Neuronal stem cell (in vitro differentiated cells): ENCODE data around the gene WDR54.
A peak's percentile ranks its signal among the peaks of the same experiment; 100 is the strongest.

ENCODE experiments used
- DNase-seq: peaks from one replicate; pipeline ENCODE4 v3.0.0-alpha.2; 2013; ENCODE audit warnings: low spot score
- H2AFZ ChIP-seq: one replicate; pipeline ENCODE4 v1.6.1; 2013; ENCODE audit warnings: mild to moderate bottlenecking, low read length, inconsistent platforms
- H2AK5ac ChIP-seq: 2 replicates; pipeline ENCODE4 v1.6.1; 2013; ENCODE audit warnings: low read depth, mild to moderate bottlenecking, inconsistent platforms, low read length, moderate library complexity, mixed read lengths
- H2BK120ac ChIP-seq: 2 replicates; pipeline ENCODE4 v1.6.1; 2013; ENCODE audit warnings: low read depth, mild to moderate bottlenecking, inconsistent platforms, low read length, moderate library complexity, mixed read lengths
- H2BK12ac ChIP-seq: one replicate; pipeline ENCODE4 v1.6.1; 2013; ENCODE audit warnings: low read length, inconsistent platforms
- H2BK15ac ChIP-seq: 2 replicates; pipeline ENCODE4 v1.6.1; 2013; ENCODE audit warnings: mild to moderate bottlenecking, low read length, inconsistent platforms, mixed read lengths
- H2BK5ac ChIP-seq: one replicate; pipeline ENCODE4 v1.6.1; 2013; ENCODE audit warnings: inconsistent platforms, mild to moderate bottlenecking, low read length, moderate library complexity
- H3K14ac ChIP-seq: one replicate; pipeline ENCODE4 v1.6.1; 2013; ENCODE audit warnings: low read length, inconsistent platforms
- H3K18ac ChIP-seq: 2 replicates; pipeline ENCODE4 v1.6.1; 2013; ENCODE audit warnings: low read length, inconsistent platforms
- H3K23ac ChIP-seq: 2 replicates; pipeline ENCODE4 v1.6.1; 2013; ENCODE audit warnings: low read depth, mild to moderate bottlenecking, mixed read lengths, low read length, inconsistent platforms; ENCODE audit not compliant: poor library complexity
- H3K27ac ChIP-seq: replicated peaks from 3 replicates; pipeline ENCODE4 v1.5.1; 2013; ENCODE audit warnings: low read length, inconsistent platforms
- H3K27me3 ChIP-seq, 3 experiments: 2 replicates each; pipeline ENCODE4 v1.6.1; 2013; ENCODE audit warnings: low read length in 3 of 3, mild to moderate bottlenecking in 2 of 3, inconsistent platforms in 1 of 3, low read depth in 1 of 3, mixed read lengths in 1 of 3, moderate library complexity in 1 of 3; ENCODE audit not compliant: control insufficient read depth in 3 of 3, insufficient read depth in 3 of 3
- H3K36me3 ChIP-seq, 2 donors: replicated peaks in 1 of 2; 2 replicates each; pipeline ENCODE4 v1.6.1; 2013; ENCODE audit warnings: low read length in 2 of 2; ENCODE audit not compliant: control insufficient read depth in 2 of 2, insufficient read depth in 2 of 2
- H3K4ac ChIP-seq: 2 replicates; pipeline ENCODE4 v1.6.1; 2013; ENCODE audit warnings: inconsistent platforms, mild to moderate bottlenecking, low read length, moderate library complexity
- H3K4me1 ChIP-seq, 2 donors: 1 replicate in 1 of 2; 2 replicates in 1 of 2; pipeline ENCODE4 v1.6.1; 2013; ENCODE audit warnings: low read length in 2 of 2, low read depth in 1 of 2; ENCODE audit not compliant: control insufficient read depth in 2 of 2, insufficient read depth in 1 of 2
- H3K4me2 ChIP-seq: one replicate; pipeline ENCODE4 v1.6.1; 2013; ENCODE audit warnings: mild to moderate bottlenecking, low read length, inconsistent platforms; ENCODE audit not compliant: insufficient read depth, poor library complexity, severe bottlenecking
- H3K4me3 ChIP-seq, 2 donors: 2 replicates each; pipeline ENCODE4 v1.5.1; 2013; ENCODE audit warnings: low read length in 2 of 2, mild to moderate bottlenecking in 2 of 2, inconsistent platforms in 1 of 2, moderate library complexity in 1 of 2
- H3K79me1 ChIP-seq: one replicate; pipeline ENCODE4 v1.6.1; 2013; ENCODE audit warnings: low read depth, mild to moderate bottlenecking, inconsistent platforms, low read length, moderate library complexity
- H3K9ac ChIP-seq: one replicate; pipeline ENCODE4 v1.6.1; 2013; ENCODE audit warnings: mild to moderate bottlenecking, low read depth, low read length, inconsistent platforms; ENCODE audit not compliant: poor library complexity
- H3K9me3 ChIP-seq, 2 donors: replicated peaks in 1 of 2; 2 replicates each; pipeline versions ENCODE3 to v1.6.1; 2013; ENCODE audit warnings: low read length in 2 of 2, mild to moderate bottlenecking in 2 of 2, inconsistent platforms in 1 of 2, low read depth in 1 of 2, mixed read lengths in 1 of 2, moderate library complexity in 1 of 2; ENCODE audit not compliant: control insufficient read depth in 2 of 2, insufficient read depth in 1 of 2
- H4K8ac ChIP-seq: one replicate; pipeline ENCODE4 v1.6.1; 2013; ENCODE audit warnings: low read depth, mild to moderate bottlenecking, inconsistent platforms, low read length, moderate library complexity
- H4K91ac ChIP-seq: one replicate; pipeline ENCODE4 v1.6.1; 2013; ENCODE audit warnings: low read length, low read depth, mild to moderate bottlenecking, inconsistent platforms; ENCODE audit not compliant: poor library complexity
- WGBS, 2 donors: extraction: QIAGEN DNeasy Blood & Tissue Kit; methylation state at CpG; one replicate each; pipeline ENCODE4 v1.1.7; 2013; ENCODE audit warnings: missing lambda C conversion rate in 2 of 2, mixed read lengths in 1 of 2; ENCODE audit not compliant: insufficient read length in 2 of 2, insufficient replicate concordance in 1 of 2; ENCODE audit errors: extremely low coverage in 2 of 2; 5-methylcytosine and 5-hydroxymethylcytosine counted together

Gene WDR54

DNA sequence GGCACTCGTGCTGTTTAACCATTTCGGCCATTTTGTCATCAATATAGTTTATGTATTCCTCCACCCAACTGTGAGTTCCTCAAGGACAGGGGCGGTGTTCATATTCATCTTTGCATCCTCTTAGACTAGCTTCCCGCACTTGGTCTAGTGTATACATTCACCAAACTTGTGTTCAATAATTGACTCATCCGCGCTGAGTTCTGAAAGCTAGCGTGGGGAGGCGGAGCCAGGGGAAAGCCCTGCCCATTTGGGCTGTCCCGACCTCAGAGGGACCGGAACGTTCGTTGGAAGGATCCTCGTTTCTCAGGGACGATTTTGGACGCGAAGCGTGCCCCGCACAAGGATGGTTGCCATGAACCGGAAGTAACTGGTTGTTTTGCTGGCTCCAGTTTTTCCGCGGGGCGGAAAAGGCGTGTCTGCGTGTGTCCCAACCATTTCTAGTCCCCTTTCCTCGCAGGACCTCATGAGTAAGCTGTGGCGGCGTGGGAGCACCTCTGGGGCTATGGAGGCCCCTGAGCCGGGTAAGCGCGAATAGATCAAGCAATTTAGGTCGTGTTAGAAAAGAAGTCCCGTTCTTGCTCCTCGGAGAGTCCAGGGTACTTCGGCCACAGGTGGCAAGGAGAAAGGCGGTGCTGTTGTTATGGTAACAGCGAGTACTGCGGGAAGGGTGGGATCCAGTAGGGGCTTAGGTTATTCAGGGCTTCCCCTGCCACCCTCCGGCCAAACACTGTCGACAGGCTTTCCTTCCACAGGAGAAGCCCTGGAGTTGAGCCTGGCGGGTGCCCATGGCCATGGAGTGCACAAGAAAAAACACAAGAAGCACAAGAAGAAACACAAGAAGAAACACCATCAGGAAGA lies 33.4 kb downstream of the WDR54 start, which contains the start of gene INO80B:
Gene INO80B, plus strand, starts transcription at position 434 of the 858 bp plus-strand sequence. Its CDS starts 30 bp downstream, at position 464.
- Histone ChIP-seq H4K8ac (no peak within 1 kb of the TSS), H3K9me3 (no peaks in the 10 kb centered on the region), H3K9ac (peak within 1 kb of the TSS; percentile 32), H3K27ac (no peak within 1 kb of the TSS), H3K79me1 (peaks cover 8% of the 10 kb centered on the region), H3K4me2 (peak within 1 kb of the TSS; percentile 62), H2BK12ac (no peak within 1 kb of the TSS), H3K4me3 (peak within 1 kb of the TSS; percentile 60 to 84), H3K4me1 (peaks cover 7 to 18% of the 10 kb centered on the region in 2 donors), H2AFZ (peak within 1 kb of the TSS; percentile 83), H4K91ac (no peak within 1 kb of the TSS), H2BK5ac (peak within 1 kb of the TSS; percentile 43), H2BK120ac (no peak within 1 kb of the TSS), H3K36me3 (peaks cover 0 to 9% of the 10 kb centered on the region in 2 donors), H2AK5ac (no peak within 1 kb of the TSS), H3K23ac (no peak within 1 kb of the TSS), H3K27me3 (peaks cover 0 to 5% (median 0%) of the 10 kb centered on the region in 3 experiments), H3K14ac (no peak within 1 kb of the TSS), H3K4ac (no peak within 1 kb of the TSS), H3K18ac (no peak within 1 kb of the TSS), H2BK15ac (no peak within 1 kb of the TSS)
- DNase-seq, result peak; percentile 98
- WGBS, 2 donors, result no CpG with 5 or more reads among the region's 40 CpGs

DNA sequence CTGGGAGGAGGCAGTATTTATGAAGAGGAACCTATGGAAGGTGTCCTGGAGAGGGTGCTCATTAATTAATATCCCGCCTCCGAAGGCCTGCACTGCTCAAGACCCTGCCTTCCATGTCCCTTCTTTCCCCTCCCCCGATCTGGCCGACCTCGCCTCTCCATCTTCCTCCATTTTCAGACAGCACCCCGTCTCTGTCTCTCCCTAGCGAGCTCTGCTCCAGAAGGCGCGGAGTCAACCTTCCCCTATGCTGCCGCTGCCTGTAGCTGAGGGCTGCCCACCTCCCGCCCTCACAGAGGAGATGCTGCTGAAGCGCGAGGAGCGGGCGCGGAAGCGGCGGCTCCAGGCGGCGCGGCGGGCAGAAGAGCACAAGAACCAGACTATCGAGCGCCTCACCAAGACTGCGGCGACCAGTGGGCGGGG lies 35.6 kb downstream of the WDR54 start:
- no CpG with 5 or more reads among the region's 27 CpGs for WGBS, 2 donors
- Histone ChIP-seq H3K4ac (no peak overlapping the region), H2BK15ac (no peak overlapping the region), H3K23ac (peak overlapping the region; percentile 83), H3K36me3 (peaks cover 13 to 31% of the 10 kb centered on the region in 2 donors), H2BK12ac (peak overlapping the region; percentile 7), H2BK120ac (no peak overlapping the region), H3K9me3 (no peaks in the 10 kb centered on the region), H3K4me2 (peak overlapping the region; percentile 77), H3K4me3 (peak overlapping the region; percentile 67 to 85), H3K14ac (no peak overlapping the region), H4K91ac (no peak overlapping the region), H2BK5ac (peak overlapping the region; percentile 95), H3K27me3 (no peaks in the 10 kb centered on the region), H3K27ac (peak overlapping the region; percentile 96), H3K9ac (peak overlapping the region; percentile 85), H3K4me1 (peaks cover 7 to 18% of the 10 kb centered on the region in 2 donors), H2AK5ac (no peak overlapping the region), H3K18ac (peak overlapping the region; percentile 97), H4K8ac (no peak overlapping the region), H2AFZ (peak overlapping the region; percentile 90), H3K79me1 (peaks cover 8% of the 10 kb centered on the region)
- no peak for DNase-seq

DNA sequence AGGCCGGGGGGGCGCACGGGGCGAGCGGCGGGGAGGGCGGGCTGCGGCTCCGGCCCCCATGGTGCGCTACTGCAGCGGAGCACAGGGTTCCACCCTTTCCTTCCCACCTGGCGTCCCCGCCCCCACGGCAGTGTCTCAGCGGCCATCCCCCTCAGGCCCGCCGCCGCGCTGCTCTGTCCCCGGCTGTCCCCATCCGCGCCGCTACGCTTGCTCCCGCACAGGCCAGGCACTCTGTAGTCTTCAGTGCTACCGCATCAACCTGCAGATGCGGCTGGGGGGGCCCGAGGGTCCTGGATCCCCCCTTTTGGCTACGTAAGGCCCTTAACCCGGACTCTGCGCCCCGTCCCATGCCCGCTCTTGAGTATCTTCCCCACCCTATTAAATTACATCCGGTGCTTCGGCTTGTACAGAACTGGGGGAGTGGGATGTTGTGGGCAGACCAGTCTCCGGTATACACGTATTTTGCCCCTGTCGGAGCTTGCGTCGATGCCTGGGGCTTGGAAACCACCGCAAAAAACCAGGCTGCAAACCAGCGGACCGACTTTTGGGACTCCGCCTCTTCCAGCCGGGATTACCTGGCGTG lies 36.1 kb downstream of the WDR54 start:
- Histone ChIP-seq H2BK120ac (no peak overlapping the region), H2AFZ (peak overlapping the region; percentile 90), H3K4me3 (peak overlapping the region; percentile 67 to 85), H3K4me2 (peak overlapping the region; percentile 77), H3K4ac (peak overlapping the region; percentile 45), H3K9ac (peak overlapping the region; percentile 89), H2AK5ac (peak overlapping the region; percentile 64), H2BK15ac (no peak overlapping the region), H3K23ac (peak overlapping the region; percentile 92), H4K91ac (no peak overlapping the region), H3K9me3 (no peaks in the 10 kb centered on the region), H3K4me1 (peaks cover 7 to 18% of the 10 kb centered on the region in 2 donors), H3K14ac (no peak overlapping the region), H3K79me1 (peaks cover 8% of the 10 kb centered on the region), H2BK12ac (peak overlapping the region; percentile 11), H3K27me3 (no peaks in the 10 kb centered on the region), H3K18ac (peak overlapping the region; percentile 96), H4K8ac (no peak overlapping the region), H2BK5ac (peak overlapping the region; percentile 95), H3K27ac (peak overlapping the region; percentile 96), H3K36me3 (peaks cover 18 to 36% of the 10 kb centered on the region in 2 donors)
- no CpG with 5 or more reads among the region's 46 CpGs for WGBS, 2 donors
- peak; percentile 67 for DNase-seq
